Skin of body (tissue), 2 donors: ENCODE measurements around the gene SURF1. TPM values are rescaled to one million over a fixed set of nuclear protein-coding genes. Genes with fewer than 3 reads are reported as not detected.
A peak's percentile ranks its signal among the peaks of the same experiment; 100 is the strongest.
"Not testable (repeated sequence)": the region's sequence is repeated elsewhere in the genome, so short reads cannot be mapped to it uniquely, and the experiment has no call there.

Source experiments
- DNase-seq: peaks from one replicate; lab custom pipeline; 2025; lab: John Stamatoyannopoulos, UW
- total RNA-seq: library from RNA; depleted of rRNA; stranded (reverse); fragments of >200 nt; gene quantifications from one replicate; pipeline ENCODE4 v1.2.3, GENCODE V29; 2014

SURF1 gene, protein sequence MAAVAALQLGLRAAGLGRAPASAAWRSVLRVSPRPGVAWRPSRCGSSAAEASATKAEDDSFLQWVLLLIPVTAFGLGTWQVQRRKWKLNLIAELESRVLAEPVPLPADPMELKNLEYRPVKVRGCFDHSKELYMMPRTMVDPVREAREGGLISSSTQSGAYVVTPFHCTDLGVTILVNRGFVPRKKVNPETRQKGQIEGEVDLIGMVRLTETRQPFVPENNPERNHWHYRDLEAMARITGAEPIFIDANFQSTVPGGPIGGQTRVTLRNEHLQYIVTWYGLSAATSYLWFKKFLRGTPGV
- 15.0 TPM for total RNA-seq

DNA sequence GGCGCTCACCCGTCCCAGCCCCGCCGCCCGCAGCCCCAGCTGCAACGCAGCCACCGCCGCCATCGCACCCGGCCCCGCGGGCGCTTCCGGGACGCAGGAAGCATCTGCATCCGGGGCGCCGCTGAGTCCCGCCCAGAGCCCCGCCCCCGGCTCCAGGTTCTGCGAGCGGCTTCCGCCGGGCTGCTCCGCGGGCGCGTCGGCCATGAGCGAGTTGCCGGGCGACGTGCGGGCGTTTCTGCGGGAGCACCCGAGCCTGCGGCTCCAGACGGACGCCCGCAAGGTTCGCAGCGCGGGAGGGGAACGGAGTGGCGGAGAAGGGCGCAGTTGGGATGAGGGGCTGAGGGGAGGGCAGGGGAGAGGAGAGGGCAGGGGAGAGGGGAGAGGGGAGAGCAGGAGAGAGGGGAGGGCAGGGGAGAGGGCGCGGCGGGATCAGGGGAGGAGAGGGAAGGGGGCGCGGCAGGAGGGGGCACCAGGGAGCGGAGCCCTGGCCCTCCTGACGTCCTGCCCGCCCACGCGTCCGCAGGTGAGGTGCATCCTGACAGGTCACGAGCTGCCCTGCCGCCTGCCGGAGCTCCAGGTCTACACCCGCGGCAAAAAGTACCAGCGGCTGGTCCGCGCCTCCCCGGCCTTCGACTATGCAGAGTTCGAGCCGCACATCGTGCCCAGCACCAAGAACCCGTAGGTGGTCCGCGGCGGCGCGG is at the start of gene SURF1, which contains the start of gene SURF2:
Gene SURF1, minus strand, starts transcription at position 97 of the 701 bp plus-strand sequence. Its CDS starts 34 bp downstream, at position 63.
Gene SURF2, plus strand, starts transcription at position 160 of the 701 bp plus-strand sequence. Its CDS starts 43 bp downstream, at position 203.
- DNase-seq = peak; percentile 38

DNA sequence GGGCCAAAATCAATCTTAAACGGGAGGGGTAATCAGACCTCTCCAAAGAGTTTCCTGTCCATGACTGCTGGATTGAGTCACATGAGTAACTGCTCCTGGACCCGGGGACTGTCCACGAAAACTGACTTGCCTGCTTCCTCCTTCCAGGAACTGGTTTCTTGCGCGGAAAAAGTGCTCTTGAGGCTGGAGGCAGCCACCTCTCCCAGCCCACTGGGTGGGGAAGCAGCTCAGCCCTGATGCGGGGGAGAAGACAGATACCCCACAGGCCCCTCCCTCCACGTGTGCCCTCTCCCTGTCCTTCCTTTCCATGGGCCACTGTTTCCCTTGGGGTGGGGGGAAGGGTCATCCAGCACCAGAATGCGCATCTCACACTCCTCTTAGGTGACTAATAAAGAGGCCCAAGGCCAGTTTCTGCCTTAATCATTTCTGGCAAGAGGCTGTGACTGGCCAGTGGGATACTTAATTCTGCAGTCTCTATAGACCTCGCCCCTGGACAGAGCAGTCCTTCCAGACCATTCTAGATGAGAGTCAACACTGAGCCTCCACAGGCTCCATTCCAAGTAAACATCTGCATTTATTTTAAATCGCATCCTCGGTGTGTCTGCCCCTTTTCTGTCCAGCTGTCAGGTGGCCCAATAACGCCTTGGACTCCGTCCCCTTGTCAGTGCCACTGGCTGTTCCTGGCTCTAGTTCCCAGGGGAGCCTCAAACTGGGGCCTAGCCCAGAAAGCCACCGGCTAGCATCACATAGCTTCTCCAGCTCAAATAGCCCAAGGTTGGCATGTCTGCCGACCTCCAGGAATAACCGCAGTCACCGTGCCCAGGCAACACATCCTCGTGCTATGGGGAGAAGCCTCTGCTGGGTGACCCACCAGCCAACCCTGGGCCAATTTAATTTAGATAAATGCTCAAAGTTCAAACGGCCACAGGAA is 49.5 kb upstream of the SURF1 start:
- DNase-seq = no peak

DNA sequence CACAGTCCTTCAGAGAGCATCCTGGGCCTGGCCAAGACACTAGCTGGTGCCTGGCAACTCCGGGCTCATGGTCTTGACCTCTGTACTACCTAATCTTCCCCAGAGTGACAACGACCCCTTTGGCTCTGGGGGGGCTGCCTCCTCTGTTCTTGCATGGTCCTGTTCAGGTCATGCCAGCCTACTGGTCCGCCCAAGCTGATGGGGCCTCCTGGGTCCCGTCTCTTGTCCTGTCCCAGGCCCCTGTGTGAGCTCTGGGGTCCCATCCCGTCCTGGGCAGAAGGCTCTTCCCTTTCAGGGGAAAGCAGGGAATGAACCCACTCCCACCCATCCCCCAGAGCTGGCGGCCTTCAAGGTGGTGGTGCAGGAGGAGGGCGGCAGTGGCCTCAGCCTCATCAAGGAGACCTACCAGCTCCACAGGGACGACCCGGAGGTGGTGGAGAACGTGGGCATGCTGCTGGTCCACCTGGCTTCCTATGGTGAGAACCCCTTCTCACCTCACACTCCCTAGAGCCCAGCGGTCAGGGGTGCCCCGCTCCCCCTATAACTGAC is 48.2 kb upstream of the SURF1 start:
- DNase-seq = no peak

DNA sequence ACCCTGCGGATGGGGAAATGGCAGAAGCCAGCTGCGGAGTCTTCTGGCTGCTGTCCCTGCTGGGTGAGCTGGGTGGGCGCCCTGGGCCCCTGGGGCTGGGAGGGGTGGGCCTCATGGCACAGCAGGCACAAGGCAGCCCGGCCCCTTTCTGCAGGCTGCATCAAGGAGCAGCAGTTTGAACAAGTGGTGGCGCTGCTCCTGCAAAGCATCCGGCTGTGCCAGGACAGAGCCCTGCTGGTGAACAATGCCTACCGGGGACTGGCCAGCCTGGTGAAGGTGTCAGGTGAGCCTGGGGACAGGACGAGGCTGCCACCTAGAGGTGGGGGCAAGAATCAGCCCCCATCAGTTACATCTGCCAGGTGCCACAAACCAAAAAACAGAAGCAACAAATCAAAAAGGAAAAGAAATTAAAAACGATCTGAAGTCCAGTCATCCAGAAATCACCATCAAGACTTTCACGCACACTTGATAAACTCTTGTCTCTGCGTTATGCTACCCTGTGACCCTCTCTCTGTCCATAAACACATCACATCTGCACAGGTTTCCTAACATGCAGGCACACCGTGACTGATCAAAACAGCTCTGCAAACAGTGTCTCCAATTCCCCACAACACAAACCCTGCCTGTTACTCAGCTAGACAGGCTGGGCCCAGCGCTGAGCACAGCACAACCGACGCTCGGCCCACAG is 47.6 kb upstream of the SURF1 start:
- DNase-seq = no peak

DNA sequence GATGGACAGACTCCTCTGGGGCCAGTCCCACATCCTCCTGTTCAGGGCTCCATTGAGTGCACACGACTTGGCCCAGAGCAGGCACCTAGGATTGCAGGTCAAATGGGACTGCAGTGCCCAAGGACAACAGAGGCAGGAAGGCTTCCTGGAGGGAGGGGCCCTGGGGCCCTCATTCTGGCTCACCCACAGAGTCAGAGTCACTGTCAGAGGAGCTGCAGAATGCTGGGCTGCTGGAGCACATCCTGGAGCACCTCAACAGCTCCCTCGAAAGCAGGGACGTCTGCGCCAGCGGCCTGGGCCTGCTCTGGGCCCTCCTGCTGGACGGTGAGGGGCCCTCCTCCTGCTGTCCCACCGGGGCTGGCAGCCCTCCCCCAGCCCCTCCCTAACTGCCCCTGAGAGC is 46.4 kb upstream of the SURF1 start:
- DNase-seq = no peak

DNA sequence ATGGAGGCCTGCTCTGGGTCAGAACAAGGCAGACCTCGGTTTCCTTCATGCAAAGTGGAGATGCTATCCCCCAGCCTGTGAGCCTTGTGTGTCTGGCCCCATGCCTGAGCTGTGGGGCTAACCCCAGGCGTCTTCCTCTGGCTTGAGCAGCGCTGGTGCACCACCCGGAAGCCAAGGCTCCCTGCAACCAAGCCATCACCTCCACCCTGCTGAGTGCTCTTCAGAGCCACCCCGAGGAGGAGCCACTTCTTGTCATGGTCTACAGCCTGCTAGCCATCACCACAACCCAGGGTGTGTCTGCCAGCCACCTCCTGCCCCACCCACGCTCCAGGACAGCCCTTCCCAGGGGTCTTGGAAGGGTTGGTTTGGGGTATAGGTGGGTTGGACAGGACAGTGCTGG is 45.3 kb upstream of the SURF1 start:
- no peak for DNase-seq

DNA sequence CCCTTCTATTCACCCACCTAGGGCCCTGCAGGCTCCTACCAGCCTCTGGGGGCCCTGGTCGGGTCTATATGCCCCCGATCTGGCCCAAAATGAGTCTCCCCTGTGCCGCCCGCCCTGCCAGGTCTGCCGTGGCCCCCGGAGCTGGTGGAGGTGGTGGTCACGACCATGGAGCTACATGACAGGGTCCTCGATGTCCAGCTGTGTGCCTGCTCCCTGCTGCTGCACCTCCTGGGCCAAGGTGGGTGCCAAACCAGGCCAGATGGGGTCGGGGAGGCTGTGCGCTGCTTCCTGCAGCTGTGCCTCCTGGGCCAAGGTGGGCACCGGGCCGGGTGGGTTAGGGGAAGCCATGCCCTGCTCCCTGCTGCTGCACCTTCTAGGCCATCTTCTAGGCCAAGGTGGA is 44.0 kb upstream of the SURF1 start:
- no peak for DNase-seq

DNA sequence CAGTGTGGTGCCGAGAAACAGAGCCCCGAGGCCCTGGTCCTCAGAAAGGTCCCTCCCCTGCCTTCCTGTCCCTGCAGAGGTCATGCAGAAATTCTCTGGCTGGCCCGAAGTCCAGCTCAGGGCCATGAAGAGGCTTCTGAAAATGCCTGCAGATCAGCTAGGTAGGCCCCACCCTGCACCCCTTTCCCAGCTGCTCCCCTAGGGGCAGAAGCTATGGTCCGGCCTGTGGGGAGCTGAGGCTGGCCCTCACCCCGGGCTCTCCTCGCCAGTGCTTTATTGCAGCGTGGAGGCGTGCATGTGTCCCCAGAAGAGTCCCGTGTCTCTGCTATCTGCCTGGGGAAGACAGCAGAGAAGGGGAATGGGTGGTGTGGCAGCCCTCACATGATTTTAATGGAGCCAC is 41.6 kb upstream of the SURF1 start:
- DNase-seq = no peak

DNA sequence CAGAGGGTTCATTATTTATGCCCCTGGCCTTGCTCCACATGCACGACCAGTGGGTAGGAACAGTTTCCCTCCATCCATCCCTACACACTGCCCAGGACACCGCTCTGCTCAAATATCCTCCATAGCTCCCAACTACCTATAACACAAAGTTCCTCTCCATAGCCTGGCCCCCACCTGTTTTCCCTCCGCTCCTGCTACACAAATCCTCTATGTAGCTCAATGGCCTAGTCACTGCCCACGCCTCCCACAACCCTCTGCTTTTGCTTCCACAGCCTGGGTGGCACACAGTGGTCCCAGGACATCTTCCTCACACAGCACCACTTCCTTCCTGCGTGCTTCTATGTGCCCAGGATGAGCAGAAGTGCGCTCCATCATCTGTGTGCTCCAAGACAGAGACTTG is 41.1 kb upstream of the SURF1 start:
- no peak for DNase-seq

DNA sequence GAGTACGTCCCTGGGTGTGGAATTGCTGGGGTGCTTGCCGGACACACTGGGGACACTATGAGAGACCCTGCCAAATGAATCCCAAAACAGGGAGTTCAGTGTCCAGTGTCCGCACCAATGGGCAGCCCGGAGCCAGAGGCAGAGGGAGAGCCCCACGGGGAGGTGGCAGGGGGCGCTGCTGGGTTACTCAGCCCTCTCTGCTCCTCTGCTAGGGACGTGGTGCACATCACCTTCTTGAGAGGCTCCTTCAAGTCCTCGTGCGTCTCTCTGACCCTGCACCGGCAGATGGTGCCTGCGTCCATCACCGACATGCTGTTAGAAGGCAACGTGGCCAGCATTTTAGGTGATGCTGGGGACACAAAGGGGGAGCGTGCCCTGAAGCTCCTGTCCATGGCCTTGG is 40.7 kb upstream of the SURF1 start:
- no peak for DNase-seq

DNA sequence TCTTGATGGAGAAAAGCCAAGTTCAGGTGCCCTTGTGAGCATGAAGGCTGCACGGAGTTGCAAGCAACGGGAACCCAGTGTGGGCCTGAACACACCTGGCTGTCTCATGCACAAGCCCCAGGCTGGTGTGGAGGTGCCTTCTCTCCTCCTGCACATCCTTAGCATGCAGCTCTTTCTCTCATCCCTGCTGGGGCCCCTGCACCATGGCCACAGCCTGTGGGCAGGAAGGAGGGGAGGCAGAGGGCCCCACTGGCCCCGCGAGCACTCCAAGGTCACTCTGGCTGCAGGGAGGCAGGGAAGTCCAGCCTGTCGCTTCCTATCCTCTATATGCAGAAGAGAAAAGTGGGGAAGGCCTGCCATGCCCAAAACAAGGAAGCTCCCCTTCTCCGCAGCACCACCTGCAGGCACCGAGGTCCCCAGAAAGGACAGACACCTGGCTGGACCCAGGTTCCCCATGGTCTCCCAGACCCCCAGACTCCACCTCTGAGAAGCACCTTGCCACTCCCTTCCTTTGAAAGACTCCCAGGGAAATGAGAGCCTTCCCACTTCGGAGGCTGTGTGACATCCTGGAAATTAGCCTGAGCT is 38.5 kb upstream of the SURF1 start:
- DNase-seq = no peak

DNA sequence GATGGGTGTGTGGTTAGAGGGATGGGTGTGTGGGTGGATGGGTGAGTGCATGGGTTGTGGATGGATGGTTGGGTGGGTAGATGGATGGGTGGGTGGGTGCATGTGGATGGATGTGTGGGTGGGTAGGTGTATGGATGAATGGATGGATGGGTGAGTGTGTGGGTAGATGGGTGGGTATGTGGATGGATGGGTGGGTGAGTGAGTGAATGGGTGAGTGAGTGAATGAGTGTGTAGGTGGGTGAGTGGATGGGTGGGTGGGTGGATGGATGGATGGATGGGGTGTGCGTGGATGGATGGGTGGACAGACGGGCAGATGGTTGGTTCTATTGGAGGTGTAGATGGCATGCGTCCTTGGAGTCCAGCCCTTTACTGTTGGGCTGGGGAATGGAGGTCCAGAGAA is 37.1 kb upstream of the SURF1 start:
- no peak for DNase-seq

DNA sequence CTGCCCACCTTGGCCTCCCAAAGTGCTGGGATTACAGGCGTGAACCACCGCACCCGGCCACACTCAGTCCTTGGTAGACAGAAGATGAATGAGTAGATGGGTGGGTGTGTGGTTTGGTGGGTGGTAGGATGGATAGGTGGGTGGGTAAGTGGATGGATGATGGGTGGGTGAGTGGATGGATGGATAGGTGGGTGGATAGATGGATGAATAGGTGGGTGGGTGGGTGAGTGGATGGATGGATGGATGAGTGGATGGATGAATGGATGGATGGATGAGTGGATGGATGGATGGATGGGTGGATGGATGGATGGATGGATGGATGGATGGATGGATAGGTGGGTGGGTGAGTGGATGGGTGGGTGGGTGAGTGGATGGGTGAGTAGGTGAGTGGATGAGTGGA is 36.0 kb upstream of the SURF1 start:
- not testable (repeated sequence) for DNase-seq

DNA sequence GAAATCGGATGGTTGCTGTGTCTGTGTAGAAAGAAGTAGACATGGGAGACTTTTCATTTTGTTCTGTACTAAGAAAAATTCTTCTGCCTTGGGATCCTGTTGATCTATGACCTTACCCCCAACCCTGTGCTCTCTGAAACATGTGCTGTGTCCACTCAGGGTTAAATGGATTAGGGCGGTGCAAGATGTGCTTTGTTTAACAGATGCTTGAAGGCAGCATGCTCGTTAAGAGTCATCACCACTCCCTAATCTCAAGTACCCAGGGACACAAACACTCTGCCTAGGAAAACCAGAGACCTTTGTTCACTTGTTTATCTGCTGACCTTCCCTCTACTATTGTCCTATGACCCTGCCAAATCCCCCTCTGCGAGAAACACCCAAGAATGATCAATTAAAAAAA is 35.2 kb upstream of the SURF1 start:
- not testable (repeated sequence) for DNase-seq

DNA sequence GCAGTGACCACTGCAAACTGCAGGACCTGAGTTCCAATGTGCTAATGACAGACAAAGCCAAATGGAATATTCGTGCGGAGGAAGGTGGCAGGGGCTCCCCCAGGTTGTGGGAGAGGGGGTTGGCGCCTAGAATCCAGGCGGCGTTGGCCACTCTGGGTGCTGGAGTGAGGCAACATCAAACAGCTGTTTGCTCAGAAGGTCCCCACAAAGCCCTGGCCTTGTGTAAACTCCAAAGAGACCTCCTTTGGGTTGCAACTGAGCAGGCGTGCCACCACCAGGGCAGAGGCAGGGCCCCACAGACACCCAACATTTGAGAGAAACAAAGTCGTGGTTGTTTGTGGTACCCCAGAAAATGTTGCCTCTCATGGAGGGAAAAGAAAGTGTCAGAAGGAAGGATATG is 34.4 kb upstream of the SURF1 start:
- no peak for DNase-seq

DNA sequence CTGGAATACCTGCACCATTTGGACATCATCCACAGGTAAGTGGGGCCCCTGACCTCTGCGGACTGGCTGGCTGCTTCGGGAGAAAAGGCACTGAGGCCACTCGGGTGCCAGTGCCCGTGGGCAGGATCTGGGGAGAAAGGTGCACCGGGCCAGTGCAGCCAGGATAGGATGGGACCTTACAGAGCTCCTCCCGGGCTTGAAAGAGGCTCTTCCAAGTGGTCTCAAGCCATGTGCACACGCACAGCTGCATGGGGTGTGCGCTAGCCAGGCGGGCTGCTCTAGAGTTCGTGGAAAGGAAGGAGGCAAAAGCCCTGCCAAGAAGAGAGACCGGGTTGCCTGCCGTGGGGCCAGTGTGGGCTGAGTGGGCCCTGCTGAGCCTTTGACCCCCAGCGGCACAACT is 33.3 kb upstream of the SURF1 start:
- no peak for DNase-seq

DNA sequence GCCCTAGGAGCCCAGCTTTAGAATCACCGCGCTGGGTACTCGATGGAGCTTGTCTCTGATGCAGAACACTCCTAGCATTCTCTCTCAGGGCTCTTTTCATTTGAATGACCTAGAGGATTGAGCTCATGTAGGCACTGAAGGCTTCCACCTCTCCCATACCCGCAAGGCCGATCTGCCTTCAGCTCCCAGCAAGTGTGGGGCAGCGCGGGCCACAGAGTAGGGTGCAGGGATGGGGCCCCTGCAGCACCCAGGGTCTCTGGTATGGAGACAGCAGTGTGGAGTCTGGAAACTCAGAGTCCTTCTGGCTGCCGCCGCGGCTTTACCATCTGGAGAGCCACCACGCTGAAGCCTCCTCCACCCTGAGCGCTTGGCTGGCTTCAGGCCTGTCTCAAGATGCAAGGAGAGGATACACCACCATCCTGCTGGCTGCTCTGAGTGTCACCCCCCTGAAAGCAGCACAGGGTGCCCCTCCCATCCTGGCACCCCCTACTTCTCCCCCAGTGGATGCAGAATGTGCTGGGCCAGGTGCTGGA is 32.8 kb upstream of the SURF1 start:
- no peak for DNase-seq

DNA sequence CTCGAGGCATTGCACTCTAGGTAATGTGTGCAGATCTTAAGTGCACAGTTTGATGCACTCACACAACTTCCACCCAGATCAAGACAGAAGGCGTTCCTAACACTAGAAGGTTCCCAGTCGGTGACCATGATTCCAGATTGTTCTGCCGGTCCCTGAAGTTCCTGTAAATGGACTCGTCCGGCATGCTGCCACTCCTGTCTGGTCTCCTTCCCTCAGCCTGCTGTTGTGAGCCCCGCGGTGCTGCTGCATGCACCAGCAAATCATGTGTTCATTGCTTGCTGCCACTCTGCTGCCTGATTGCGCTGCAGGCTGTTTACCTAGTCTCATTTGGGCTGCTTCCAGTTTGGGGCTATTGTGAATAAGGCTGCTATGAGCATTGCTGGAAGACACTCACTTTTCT is 31.4 kb upstream of the SURF1 start:
- no peak for DNase-seq

DNA sequence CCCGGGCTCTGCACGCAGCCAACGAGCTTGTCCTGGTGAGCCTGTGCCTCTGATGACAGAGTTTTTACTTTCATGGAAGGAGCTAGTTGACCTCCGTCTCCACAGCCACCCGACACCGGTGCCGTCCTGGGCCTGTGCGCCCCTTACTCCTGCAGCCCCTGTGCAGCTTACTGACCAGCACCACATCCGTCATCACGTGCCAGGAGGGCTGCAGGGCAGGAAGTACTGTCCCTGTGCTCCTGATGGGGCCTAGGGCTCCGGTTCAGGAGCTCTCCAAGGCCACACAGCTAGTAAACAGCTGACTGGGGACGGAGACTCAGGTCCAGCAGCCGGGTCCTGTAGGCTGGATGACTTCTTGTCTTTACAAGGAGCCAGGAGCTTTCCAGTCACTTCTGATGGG is 30.1 kb upstream of the SURF1 start:
- no peak for DNase-seq

DNA sequence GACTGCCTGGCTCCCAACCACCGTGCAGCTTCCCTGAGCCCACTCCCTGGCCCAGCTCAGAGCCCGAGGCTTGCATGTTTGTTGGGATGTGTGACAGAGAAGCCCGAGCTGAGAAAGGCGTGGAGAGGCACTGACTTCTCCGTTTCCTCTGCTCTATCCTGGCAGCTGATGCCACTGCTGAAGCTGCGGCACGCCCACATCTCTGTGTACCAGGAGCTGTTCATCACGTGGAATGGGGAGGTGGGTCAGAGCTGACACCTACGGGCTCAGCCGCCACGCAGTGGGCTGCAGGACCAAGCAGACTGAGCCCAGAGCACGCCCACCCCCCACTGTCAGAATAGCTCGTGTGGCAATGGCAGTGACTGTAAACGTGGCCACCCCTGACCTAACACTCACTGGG is 29.2 kb upstream of the SURF1 start:
- no peak for DNase-seq
